Mesodermal cell (in vitro differentiated cells): ENCODE measurements around the gene NRN1L.
"Not testable (repeated sequence)": the region's sequence is repeated elsewhere in the genome, so short reads cannot be mapped to it uniquely, and the experiment has no call there.

Source experiments
- H3K27ac ChIP-seq: 2 replicates; pipeline ENCODE4 v1.7.0; 2013; ENCODE audit warnings: mild to moderate bottlenecking, low read depth, low read length, moderate library complexity; ENCODE audit not compliant: severe bottlenecking
- H3K36me3 ChIP-seq: 2 replicates; pipeline ENCODE4 v1.7.1; 2013; ENCODE audit warnings: mild to moderate bottlenecking, low read length, moderate library complexity; ENCODE audit not compliant: control insufficient read depth, insufficient read depth
- H3K4me1 ChIP-seq: one replicate; pipeline ENCODE4 v1.7.1; 2013; ENCODE audit warnings: mild to moderate bottlenecking, low read length; ENCODE audit not compliant: insufficient read depth, control insufficient read depth, poor library complexity, severe bottlenecking
- H3K4me3 ChIP-seq: 2 replicates; pipeline ENCODE4 v1.7.0; 2013; ENCODE audit warnings: low read length, control low read depth, mild to moderate bottlenecking; ENCODE audit not compliant: insufficient read depth, poor library complexity, severe bottlenecking; ENCODE audit errors: extremely low read depth
- H3K9me3 ChIP-seq: 2 replicates; pipeline ENCODE4 v1.7.1; 2013; ENCODE audit warnings: mild to moderate bottlenecking, low read length, moderate library complexity; ENCODE audit not compliant: control insufficient read depth
- WGBS, 2 experiments: methylation state at CpG; one replicate each; pipeline ENCODE4 v1.1.5; 2013; ENCODE audit warnings: missing lambda C conversion rate in 2 of 2; ENCODE audit not compliant: insufficient coverage in 2 of 2; 5-methylcytosine and 5-hydroxymethylcytosine counted together

Gene NRN1L

GRCh38 chr16:67901734-67902133 is 17.0 kb downstream of the NRN1L start:
- 83 to 100% methylated on average over 1 to 2 of the region's 5 CpGs for WGBS, 2 experiments
- Histone ChIP-seq H3K9me3 (no peaks in the 10 kb centered on the region), H3K4me3 (no peak overlapping the region), H3K4me1 (peaks cover 3% of the 10 kb centered on the region), H3K36me3 (peaks cover 23% of the 10 kb centered on the region), H3K27ac (no peak overlapping the region)

GRCh38 chr16:67902831-67903230 is 18.1 kb downstream of the NRN1L start:
- WGBS, 2 experiments = 97 to 100% methylated on average over 3 to 4 of the region's 4 CpGs
- H3K9me3 ChIP-seq = no peaks in the 10 kb centered on the region
- no peak overlapping the region for H3K4me3 ChIP-seq
- H3K27ac ChIP-seq = peak overlapping the region; percentile 1
- peaks cover 20% of the 10 kb centered on the region for H3K36me3 ChIP-seq
- H3K4me1 ChIP-seq = peaks cover 3% of the 10 kb centered on the region

GRCh38 chr16:67907397-67908180 is 22.9 kb downstream of the NRN1L start:
- WGBS, 2 experiments = 91 to 94% methylated on average over 10 of the region's 11 CpGs
- Histone ChIP-seq H3K4me1 (no peaks in the 10 kb centered on the region), H3K27ac (no peak overlapping the region), H3K9me3 (no peaks in the 10 kb centered on the region), H3K4me3 (no peak overlapping the region), H3K36me3 (peaks cover 44% of the 10 kb centered on the region)

- Histone ChIP-seq H3K36me3 (peaks cover 35% of the 10 kb centered on the region), H3K4me1 (no peaks in the 10 kb centered on the region), H3K9me3 (no peaks in the 10 kb centered on the region), H3K4me3 (no peak overlapping the region), H3K27ac (no peak overlapping the region)
- 96 to 97% methylated on average over 34 to 36 of the region's 36 CpGs for WGBS, 2 experiments
These were observed 24.5 kb downstream of the NRN1L start for GRCh38 chr16:67909056-67909742.

GRCh38 chr16:67910158-67910557 is 25.5 kb downstream of the NRN1L start:
- H3K4me3 ChIP-seq = no peak overlapping the region
- no peak overlapping the region for H3K27ac ChIP-seq
- WGBS, 2 experiments = 90 to 100% methylated on average over 2 of the region's 2 CpGs
- H3K4me1 ChIP-seq = peaks cover 6% of the 10 kb centered on the region
- peaks cover 35% of the 10 kb centered on the region for H3K36me3 ChIP-seq
- no peaks in the 10 kb centered on the region for H3K9me3 ChIP-seq

- Histone ChIP-seq H3K4me1 (peaks cover 34% of the 10 kb centered on the region), H3K27ac (peak overlapping the region; percentile 23), H3K9me3 (no peaks in the 10 kb centered on the region), H3K4me3 (no peak overlapping the region), H3K36me3 (peaks cover 28% of the 10 kb centered on the region)
- WGBS, 2 experiments = 80 to 82% methylated on average over 5 of the region's 7 CpGs
These were observed 30.2 kb downstream of the NRN1L start for GRCh38 chr16:67914758-67915495.

- WGBS, 2 experiments = no CpG with 5 or more reads among the region's 2 CpGs
- Histone ChIP-seq H3K4me1 (peaks cover 34% of the 10 kb centered on the region), H3K36me3 (peaks cover 28% of the 10 kb centered on the region)
- H3K9me3 ChIP-seq, H3K27ac ChIP-seq, H3K4me3 ChIP-seq: not testable (repeated sequence)
These were observed 30.7 kb downstream of the NRN1L start for GRCh38 chr16:67915496-67915769.

GRCh38 chr16:67915831-67916723 is 31.4 kb downstream of the NRN1L start:
- Histone ChIP-seq H3K9me3 (no peaks in the 10 kb centered on the region), H3K36me3 (peaks cover 29% of the 10 kb centered on the region), H3K4me3 (no peak overlapping the region), H3K27ac (no peak overlapping the region), H3K4me1 (peaks cover 34% of the 10 kb centered on the region)
- 90 to 95% methylated on average over 5 to 6 of the region's 7 CpGs for WGBS, 2 experiments

- Histone ChIP-seq H3K36me3 (peaks cover 17% of the 10 kb centered on the region), H3K4me3 (no peak overlapping the region), H3K27ac (peak overlapping the region; percentile 85), H3K4me1 (peaks cover 35% of the 10 kb centered on the region), H3K9me3 (no peaks in the 10 kb centered on the region)
- 85 to 88% methylated on average over 4 to 5 of the region's 6 CpGs for WGBS, 2 experiments
These were observed 32.6 kb downstream of the NRN1L start for GRCh38 chr16:67917140-67917851.

GRCh38 chr16:67917852-67918236 is 33.2 kb downstream of the NRN1L start:
- no peak overlapping the region for H3K4me3 ChIP-seq
- H3K27ac ChIP-seq = peak overlapping the region; percentile 85
- no peaks in the 10 kb centered on the region for H3K9me3 ChIP-seq
- peaks cover 37% of the 10 kb centered on the region for H3K4me1 ChIP-seq
- peaks cover 16% of the 10 kb centered on the region for H3K36me3 ChIP-seq
- WGBS, 2 experiments = 60 to 71% methylated on average over 1 to 4 of the region's 4 CpGs
